SH-SY5Y (cell line): ENCODE measurements around the gene CMTM4.

ENCODE experiments used
- GATA2 ChIP-seq: IDR thresholded peaks from 2 replicates; pipeline ENCODE4 v1.6.1; 2011; ENCODE audit warnings: mild to moderate bottlenecking, low read depth, low read length
- GATA3 ChIP-seq: IDR thresholded peaks from 2 replicates; pipeline ENCODE4 v1.6.1; 2011; ENCODE audit warnings: low read depth, mild to moderate bottlenecking, low read length, moderate library complexity

- TF ChIP-seq GATA2 (no peak), GATA3 (no peak)
These were observed 44.0 kb upstream of the CMTM4 start for GRCh38 chr16:66740533-66740932.
